ENCODE results near the gene KCNAB2. TPM values are rescaled to one million over a fixed set of nuclear protein-coding genes. Genes with fewer than 3 reads are reported as not detected.

Gene KCNAB2
- total and polyA plus RNA-seq, 2 experiments from 2014 or later: 3.1 to 3.5 TPM

DNA sequence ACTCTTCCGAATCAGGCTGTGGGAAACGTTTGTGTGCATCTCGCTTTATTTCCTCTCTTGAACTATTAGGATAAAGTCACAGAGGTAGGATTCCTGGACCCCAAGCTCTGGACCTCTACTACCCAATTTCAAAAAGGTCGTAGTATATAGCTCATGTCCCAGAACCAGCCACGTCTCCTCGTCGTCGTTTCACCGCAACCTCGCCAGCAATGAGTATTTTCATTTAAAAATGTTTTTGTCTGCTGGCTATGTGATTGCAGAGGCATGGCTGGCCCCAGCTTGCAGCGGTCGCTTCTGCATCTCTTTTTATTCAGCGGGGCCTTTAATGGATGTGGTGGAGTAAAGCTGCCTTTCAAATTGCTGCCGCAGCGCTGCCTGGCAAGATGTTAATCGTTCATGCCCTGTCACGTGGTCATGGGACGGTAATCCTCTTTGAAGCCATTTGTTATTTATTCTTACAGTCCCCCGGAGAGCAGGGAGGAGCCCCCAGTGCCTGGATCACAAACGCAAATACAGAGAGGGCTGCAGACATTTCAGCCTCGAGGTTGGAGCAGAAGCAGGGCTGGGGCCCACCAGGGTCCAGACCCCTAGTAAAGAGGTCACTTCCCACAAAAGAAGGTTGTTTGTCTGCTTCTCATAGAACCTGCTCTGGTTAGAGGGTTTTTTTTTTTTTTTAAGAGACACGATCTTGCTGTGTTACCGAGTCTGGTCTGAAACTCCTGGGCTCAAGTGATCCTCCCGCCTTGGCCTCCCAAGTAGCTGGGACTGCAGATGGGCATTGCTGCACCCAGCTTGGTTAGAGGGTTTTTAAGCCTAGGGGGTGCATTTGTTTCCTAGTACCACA, 41.9 kb upstream of the KCNAB2 start:
- Histone ChIP-seq H4K20me1 (ENCODE audit: insufficient read depth, poor library complexity, severe bottlenecking) (no peaks in the 10 kb centered on the region), H3K4me2 (no peak overlapping the region), H3K9me3 (ENCODE audit: low read depth) (no peaks in the 10 kb centered on the region), H3K27me3 (no peaks in the 10 kb centered on the region), H3K27ac (no peak overlapping the region), H3K36me3 (replicated peaks; ENCODE audit: insufficient read depth, low read depth) (no peaks in the 10 kb centered on the region), H3K4me3 (no peak overlapping the region), H3K9me2 (replicated peaks; ENCODE audit: insufficient read depth) (no peaks in the 10 kb centered on the region), H3K79me2 (no peaks in the 10 kb centered on the region), H3K4me1 (ENCODE audit: insufficient read depth) (no peaks in the 10 kb centered on the region), H2AFZ (no peak overlapping the region)
- 42% methylated on average over 23 of the region's 24 CpGs for WGBS (ENCODE audit: low lambda C conversion rate, missing lambda C conversion rate)
- DNase-seq (ENCODE audit: low spot score): no peak
- TF ChIP-seq, protein P1, sequence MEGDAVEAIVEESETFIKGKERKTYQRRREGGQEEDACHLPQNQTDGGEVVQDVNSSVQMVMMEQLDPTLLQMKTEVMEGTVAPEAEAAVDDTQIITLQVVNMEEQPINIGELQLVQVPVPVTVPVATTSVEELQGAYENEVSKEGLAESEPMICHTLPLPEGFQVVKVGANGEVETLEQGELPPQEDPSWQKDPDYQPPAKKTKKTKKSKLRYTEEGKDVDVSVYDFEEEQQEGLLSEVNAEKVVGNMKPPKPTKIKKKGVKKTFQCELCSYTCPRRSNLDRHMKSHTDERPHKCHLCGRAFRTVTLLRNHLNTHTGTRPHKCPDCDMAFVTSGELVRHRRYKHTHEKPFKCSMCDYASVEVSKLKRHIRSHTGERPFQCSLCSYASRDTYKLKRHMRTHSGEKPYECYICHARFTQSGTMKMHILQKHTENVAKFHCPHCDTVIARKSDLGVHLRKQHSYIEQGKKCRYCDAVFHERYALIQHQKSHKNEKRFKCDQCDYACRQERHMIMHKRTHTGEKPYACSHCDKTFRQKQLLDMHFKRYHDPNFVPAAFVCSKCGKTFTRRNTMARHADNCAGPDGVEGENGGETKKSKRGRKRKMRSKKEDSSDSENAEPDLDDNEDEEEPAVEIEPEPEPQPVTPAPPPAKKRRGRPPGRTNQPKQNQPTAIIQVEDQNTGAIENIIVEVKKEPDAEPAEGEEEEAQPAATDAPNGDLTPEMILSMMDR (IDR thresholded peaks at IDR 0.05; ENCODE audit: poor library complexity): no peak
- TF ChIP-seq EZH2 (IDR thresholded peaks at IDR 0.05; ENCODE audit: borderline replicate concordance) (no peak), EZH2phosphoT487 (IDR thresholded peaks at IDR 0.05; ENCODE audit: low read depth, severe bottlenecking, unreplicated experiment) (no peak)

DNA sequence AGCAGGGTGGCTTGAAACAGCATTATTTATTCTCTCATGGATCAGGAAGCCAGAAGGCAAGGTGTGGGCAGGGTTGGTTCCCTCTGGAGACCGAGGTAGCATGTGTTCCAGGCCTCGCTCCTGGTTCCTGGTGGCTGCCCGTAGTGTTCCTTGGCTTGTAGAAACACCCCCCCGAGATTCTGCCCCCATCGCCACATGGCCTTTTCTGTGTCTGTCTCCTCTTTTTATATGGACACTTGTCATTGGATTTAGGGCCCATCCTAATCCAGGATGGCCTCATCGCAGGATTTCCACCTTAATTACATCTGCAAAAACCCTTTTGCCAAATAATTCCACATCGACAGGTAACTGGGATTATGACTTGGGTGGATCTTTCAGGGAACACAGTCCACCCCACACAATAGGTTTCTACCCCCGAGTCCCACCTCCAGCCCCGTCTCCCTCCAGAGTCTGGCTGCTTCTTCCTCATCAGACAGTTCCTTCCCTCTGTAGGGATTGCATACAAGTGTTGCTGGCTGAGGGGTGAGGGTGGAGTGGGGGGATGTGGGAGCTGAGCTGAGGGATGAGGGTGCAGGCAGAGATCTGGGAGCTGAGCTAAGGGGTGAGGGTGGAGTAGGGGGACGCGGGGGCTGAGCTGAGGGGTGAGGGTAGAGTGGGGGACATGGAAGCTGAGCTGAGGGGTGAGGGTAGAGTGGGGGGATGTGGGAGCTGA, 41.1 kb upstream of the KCNAB2 start:
- Histone ChIP-seq H2AFZ (no peak overlapping the region), H4K20me1 (ENCODE audit: insufficient read depth, poor library complexity, severe bottlenecking) (no peaks in the 10 kb centered on the region), H3K4me3 (no peak overlapping the region), H3K9me2 (replicated peaks; ENCODE audit: insufficient read depth) (no peaks in the 10 kb centered on the region), H3K27ac (no peak overlapping the region), H3K27me3 (no peaks in the 10 kb centered on the region), H3K9me3 (ENCODE audit: low read depth) (no peaks in the 10 kb centered on the region), H3K79me2 (no peaks in the 10 kb centered on the region), H3K4me1 (ENCODE audit: insufficient read depth) (no peaks in the 10 kb centered on the region), H3K4me2 (no peak overlapping the region), H3K36me3 (replicated peaks; ENCODE audit: insufficient read depth, low read depth) (no peaks in the 10 kb centered on the region)
- DNase-seq (ENCODE audit: low spot score): no peak
- no peak for TF ChIP-seq EZH2 (IDR thresholded peaks at IDR 0.05; ENCODE audit: borderline replicate concordance)
- WGBS (ENCODE audit: low lambda C conversion rate, missing lambda C conversion rate): 89% methylated on average over 7 of the region's 11 CpGs

DNA sequence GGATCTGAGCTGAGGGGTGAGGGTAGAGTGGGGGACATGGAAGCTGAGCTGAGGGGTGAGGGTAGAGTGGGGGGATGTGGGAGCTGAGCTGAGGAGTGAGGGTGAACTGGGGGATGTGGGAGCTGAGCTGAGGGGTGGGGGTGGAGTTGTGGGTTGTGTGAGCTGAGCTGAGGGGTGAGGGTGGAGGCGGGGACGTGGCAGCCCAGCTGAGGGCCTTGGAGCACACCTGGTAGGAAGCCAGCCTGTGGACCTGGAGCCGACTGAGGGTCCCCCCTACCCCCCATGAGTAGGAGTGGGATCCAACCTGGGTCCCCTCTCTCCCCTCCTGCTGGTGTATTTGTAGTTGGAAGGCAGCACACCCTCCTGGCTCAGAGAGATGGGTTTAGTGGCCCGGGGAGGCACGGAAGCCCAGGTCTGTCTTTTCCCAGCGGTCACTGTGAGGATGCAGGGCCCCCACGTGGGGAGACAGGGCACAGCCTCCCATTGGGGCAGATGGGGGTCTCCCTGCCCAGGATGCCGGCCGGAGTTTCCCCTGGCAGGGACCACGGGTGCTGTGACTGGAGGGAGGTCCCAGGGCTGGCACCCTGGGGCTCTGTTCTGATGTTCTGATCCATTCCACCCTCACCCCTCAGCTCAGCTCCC, 40.3 kb upstream of the KCNAB2 start:
- H3K27me3 ChIP-seq: no peaks in the 10 kb centered on the region
- no peaks in the 10 kb centered on the region for H4K20me1 ChIP-seq (ENCODE audit: insufficient read depth, poor library complexity, severe bottlenecking)
- H3K79me2 ChIP-seq: no peaks in the 10 kb centered on the region
- H3K4me1 ChIP-seq (ENCODE audit: insufficient read depth): no peaks in the 10 kb centered on the region
- H3K36me3 ChIP-seq (replicated peaks; ENCODE audit: insufficient read depth, low read depth): no peaks in the 10 kb centered on the region
- no peak overlapping the region for H3K27ac ChIP-seq
- H3K9me3 ChIP-seq (ENCODE audit: low read depth): no peaks in the 10 kb centered on the region
- no peak for TF ChIP-seq EZH2phosphoT487 (IDR thresholded peaks at IDR 0.05; ENCODE audit: low read depth, severe bottlenecking, unreplicated experiment)
- TF ChIP-seq, protein P1 (IDR thresholded peaks at IDR 0.05; ENCODE audit: poor library complexity): no peak
- no peak for TF ChIP-seq EZH2 (IDR thresholded peaks at IDR 0.05; ENCODE audit: borderline replicate concordance)
- no peak for DNase-seq (ENCODE audit: low spot score)
- no peak overlapping the region for H2AFZ ChIP-seq
- WGBS (ENCODE audit: low lambda C conversion rate, missing lambda C conversion rate): 82% methylated on average over 4 of the region's 10 CpGs
- no peaks in the 10 kb centered on the region for H3K9me2 ChIP-seq (replicated peaks; ENCODE audit: insufficient read depth)
- no peak overlapping the region for H3K4me2 ChIP-seq
- no peak overlapping the region for H3K4me3 ChIP-seq

Measured in hepatocyte (in vitro differentiated cells).